Memory B cell (primary cell): Measurements from ENCODE around the gene HACD4.
A peak's percentile ranks its signal among the peaks of the same experiment; 100 is the strongest.
"Not testable (repeated sequence)": the region's sequence is repeated elsewhere in the genome, so short reads cannot be mapped to it uniquely, and the experiment has no call there.

Source experiments
- ATAC-seq: fragments of 150-1000 bp; cut with Tn5 transposase; 2 replicates; pipeline ENCODE4 v1.10.0; 2021; ENCODE audit warnings: low read depth, mild to moderate bottlenecking, moderate library complexity
- DNase-seq, 2 donors: peaks; one replicate each; pipeline ENCODE4 v3.0.0; 2022; ENCODE audit warnings: low spot score in 2 of 2
- H3K27ac Mint-ChIP-seq: one replicate; pipeline ENCODE4 v1.8.0; 2022; ENCODE audit warnings: mild to moderate bottlenecking, moderate library complexity, mixed read lengths
- H3K27me3 Mint-ChIP-seq: one replicate; pipeline ENCODE4 v1.8.0; 2022; ENCODE audit warnings: mixed read lengths
- H3K36me3 Mint-ChIP-seq: one replicate; pipeline ENCODE4 v1.8.0; 2022; ENCODE audit warnings: mild to moderate bottlenecking, mixed read lengths
- H3K4me1 Mint-ChIP-seq: one replicate; pipeline ENCODE4 v1.8.0; 2022; ENCODE audit warnings: mixed read lengths
- H3K4me3 Mint-ChIP-seq: one replicate; pipeline ENCODE4 v1.8.0; 2022; ENCODE audit warnings: mild to moderate bottlenecking, moderate library complexity, mixed read lengths
- H3K9me3 Mint-ChIP-seq: one replicate; pipeline ENCODE4 v1.8.0; 2022; ENCODE audit warnings: mixed read lengths

HACD4 gene

GRCh38 chr9:20973246-20973947, 58.0 kb downstream of the HACD4 start:
- H3K4me1 Mint-ChIP-seq, H3K4me3 Mint-ChIP-seq, ATAC-seq: not testable (repeated sequence)

GRCh38 chr9:20972684-20973083, 58.8 kb downstream of the HACD4 start:
- DNase-seq (no peak), ATAC-seq (no peak)
- H3K27ac Mint-ChIP-seq, result no peak overlapping the region
- no peak overlapping the region for H3K4me3 Mint-ChIP-seq
- H3K36me3 Mint-ChIP-seq, result peaks cover 21% of the 10 kb centered on the region
- peaks cover 8% of the 10 kb centered on the region for H3K9me3 Mint-ChIP-seq
- H3K27me3 Mint-ChIP-seq, result no peaks in the 10 kb centered on the region
- H3K4me1 Mint-ChIP-seq, result no peaks in the 10 kb centered on the region

More at GRCh38 chr9:20973246-20973947, 58.0 kb downstream of the HACD4 start:
- not testable (repeated sequence) for H3K27ac Mint-ChIP-seq, H3K27me3 Mint-ChIP-seq, H3K9me3 Mint-ChIP-seq
- H3K36me3 Mint-ChIP-seq, result peaks cover 23% of the 10 kb centered on the region
- peak in 1 of 2 donors; percentile 7 for DNase-seq

DNA sequence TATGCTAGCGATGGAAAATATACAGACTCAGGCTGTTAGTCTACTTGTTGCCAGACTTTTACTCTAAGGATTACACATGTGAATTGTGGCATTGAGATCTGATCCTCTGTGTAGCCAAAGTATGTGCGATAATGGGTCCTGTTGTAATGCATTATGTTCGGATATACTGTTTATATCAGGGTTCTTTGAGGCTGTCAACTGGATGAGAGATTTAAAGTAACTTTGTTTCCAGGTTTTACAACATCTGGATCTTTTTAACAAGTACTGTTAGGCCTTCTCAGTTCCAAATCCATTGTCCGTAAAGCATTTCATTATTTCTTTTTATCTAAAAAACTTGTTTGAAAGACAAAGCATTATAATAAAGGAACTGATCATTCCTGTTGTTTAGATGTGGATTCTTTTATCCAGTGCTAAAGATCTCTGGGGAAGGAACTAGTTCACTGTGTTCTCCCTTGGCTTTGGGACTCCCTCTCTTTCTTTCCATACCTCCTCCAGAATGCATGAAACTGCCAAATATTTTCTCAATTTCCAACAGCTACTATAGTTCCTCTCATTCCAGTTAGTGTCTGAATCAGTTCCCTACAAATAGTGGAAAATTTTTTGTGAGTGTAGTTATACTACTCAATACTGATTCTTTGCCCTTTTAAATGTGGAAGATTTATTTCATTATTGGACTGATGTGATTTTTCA, 68.8 kb downstream of the HACD4 start:
- Mint-ChIP-seq H3K4me3 (no peak overlapping the region), H3K9me3 (peaks cover 5% of the 10 kb centered on the region), H3K27me3 (no peaks in the 10 kb centered on the region), H3K4me1 (no peaks in the 10 kb centered on the region), H3K27ac (no peak overlapping the region), H3K36me3 (peaks cover 31% of the 10 kb centered on the region)
- ATAC-seq (no peak), DNase-seq (no peak)

GRCh38 chr9:20950707-20951106, 80.7 kb downstream of the HACD4 start:
- peaks cover 16% of the 10 kb centered on the region for H3K36me3 Mint-ChIP-seq
- no peak overlapping the region for H3K27ac Mint-ChIP-seq
- no peaks in the 10 kb centered on the region for H3K27me3 Mint-ChIP-seq
- no peaks in the 10 kb centered on the region for H3K4me1 Mint-ChIP-seq
- H3K4me3 Mint-ChIP-seq, result no peak overlapping the region
- DNase-seq, result no peak
- ATAC-seq, result no peak
- H3K9me3 Mint-ChIP-seq, result no peaks in the 10 kb centered on the region
